GM15510 (cell line): ENCODE results near the gene KRT13.

ENCODE experiments used
- POLR2A ChIP-seq: IDR thresholded peaks from 3 replicates; pipeline ENCODE4 v1.6.1; 2011; ENCODE audit warnings: borderline replicate concordance; ENCODE audit not compliant: insufficient read length; ENCODE audit errors: extremely low read depth

The KRT13 gene

DNA sequence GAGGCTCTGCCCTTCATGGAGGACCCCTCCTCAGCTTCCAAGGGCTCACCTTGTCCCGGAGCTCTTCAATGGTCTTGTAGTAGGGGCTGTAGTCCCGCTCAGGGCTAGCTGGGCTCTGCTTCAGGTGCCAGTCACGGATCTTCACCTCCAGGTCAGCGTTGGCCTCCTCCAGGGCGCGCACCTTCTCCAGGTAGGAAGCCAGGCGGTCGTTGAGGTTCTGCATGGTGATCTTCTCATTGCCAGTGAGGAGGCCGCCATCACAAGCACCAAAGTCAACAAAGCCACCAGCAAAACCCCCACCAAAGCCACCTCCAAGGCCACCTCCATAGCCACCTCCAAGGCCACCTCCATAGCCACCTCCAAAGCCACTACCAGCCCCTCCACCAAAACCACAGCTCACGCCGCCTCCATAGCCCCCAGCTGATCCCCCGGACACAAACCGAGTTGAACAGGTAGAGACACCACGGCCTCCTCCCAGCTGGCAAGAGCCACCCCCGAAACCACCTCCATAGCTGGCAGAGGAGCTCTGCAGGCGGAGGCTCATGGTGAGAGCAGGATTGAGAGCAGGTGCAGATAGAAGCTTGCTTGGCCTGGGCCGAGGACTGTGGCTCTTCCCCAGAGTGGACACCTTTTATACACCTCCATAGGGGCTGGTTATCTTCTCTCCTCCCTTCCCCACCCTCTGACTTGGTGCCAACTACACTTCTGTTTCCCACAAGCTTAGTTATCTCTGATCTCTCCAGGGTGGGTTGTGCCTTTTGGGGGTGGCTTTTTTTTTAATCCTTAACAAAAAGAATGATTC lies at the start of gene KRT13:
Gene KRT13, minus strand, starts transcription at position 606 of the 802 bp plus-strand sequence. Its CDS starts 62 bp downstream, at position 544.
- no peak for TF ChIP-seq POLR2A

GRCh38 chr17:41553987-41554680 lies 48.7 kb upstream of the KRT13 start:
- TF ChIP-seq POLR2A: no peak

- no peak for TF ChIP-seq POLR2A
Measured at GRCh38 chr17:41553176-41553575, 47.8 kb upstream of the KRT13 start.

GRCh38 chr17:41552455-41552854 lies 47.0 kb upstream of the KRT13 start:
- no peak for TF ChIP-seq POLR2A

GRCh38 chr17:41551365-41551764 lies 46.0 kb upstream of the KRT13 start:
- TF ChIP-seq POLR2A: no peak

DNA sequence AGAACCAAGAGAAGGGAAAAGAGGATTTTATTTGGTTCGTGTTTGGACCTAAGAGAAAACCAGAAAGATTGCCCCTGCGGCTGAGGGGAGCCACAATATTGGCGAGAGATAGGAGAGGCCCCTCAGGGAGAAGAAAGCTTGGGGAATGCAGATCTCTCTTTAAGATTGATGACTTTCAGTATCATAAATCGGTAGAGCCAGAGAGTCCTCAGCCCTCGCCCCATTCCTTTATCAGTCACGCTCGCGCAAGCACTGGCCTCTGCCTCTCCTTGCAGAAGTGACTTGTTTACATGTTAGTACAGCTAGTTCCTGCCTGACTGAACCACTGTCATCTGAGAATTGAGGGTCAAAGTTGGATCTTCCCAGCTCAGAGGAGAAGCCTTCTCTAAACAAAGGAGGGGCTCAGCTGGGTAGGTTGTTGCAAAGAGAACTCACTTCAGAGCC lies 44.2 kb upstream of the KRT13 start:
- no peak for TF ChIP-seq POLR2A

GRCh38 chr17:41548844-41549595 lies 43.6 kb upstream of the KRT13 start:
- no peak for TF ChIP-seq POLR2A

DNA sequence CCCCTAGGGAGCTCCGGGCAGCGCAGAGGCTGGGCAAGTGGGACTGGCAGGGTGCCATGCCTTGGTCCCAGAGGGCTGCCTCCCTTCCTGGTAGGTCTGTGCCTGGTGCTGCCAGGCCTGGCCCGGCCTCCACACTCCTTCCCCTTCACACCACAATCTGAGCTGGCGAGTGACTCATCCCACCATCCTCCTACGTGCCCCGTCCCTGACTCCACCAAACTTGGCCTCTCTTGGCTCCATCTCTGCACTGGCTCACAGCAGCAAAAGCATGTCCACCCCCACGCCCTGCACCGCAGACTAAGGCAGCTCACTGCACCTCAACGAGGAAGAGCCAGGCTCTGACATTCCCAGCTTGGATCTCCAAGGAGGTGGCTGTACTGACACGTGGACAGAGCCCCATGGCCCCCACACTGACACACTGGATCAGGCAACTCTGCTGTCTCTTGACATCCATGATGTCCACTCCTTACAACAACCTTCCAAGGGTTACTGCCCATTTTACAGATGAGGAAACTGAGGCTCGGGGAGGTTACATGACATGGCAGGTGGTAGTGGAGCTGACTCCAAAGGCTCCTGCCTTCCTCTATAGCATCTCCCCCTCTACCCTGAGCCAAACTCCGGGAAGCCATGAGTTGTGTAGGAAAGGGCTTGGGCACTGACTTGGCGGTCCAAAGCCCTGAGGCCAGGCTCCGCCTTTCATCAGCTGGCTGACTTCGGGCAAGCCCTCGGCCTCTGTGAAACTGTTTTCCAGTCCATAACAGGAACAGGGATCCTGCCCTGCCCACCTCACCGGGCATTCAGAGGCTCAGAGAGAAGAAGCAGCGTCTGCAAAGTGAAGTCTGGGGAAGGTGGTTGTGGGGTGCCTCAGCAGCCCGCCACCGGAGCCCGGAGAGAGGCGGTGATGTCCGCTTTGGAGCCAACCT lies 42.8 kb upstream of the KRT13 start:
- no peak for TF ChIP-seq POLR2A

DNA sequence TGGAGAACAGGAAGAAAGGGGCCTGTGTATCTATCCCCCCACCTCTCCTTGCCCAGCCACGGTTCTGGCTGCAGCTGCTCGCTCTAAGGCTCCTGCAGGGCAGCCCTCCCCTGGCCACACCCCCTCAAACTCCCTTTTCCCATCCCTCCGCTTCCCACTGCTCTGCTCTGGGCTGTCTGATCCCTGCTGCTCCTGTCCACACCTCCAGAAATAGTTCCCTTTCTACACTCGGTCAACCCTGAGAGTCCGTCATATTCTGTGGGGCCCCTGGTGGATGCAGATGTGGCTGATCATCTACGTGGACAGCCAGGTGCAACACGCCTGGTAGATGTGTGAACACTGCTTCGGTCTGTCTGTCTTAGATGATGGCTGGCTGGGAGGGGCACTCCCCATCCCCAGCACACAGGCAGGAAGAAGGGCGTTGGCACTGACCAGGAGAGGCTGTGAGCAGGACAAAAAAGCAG lies 42.0 kb upstream of the KRT13 start:
- no peak for TF ChIP-seq POLR2A

DNA sequence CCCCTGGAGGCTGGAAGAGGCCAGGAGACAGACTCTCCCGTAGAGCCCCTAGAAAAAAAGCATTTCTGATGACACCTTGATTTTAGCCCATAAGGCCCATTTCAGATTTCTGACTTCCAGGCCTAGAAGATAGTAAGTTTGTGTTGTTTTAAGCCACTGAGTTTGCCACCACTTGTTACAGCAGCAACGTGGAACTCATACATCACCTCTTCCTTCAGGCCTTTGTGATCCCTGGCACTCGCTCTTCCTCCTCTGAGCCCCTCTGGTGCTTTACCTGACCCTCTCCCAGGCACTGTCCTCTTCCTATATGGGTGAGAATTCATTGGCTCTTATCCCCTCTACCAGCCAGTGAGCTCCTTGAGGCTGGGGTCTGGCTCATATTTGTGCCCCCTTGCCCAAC lies 41.4 kb upstream of the KRT13 start:
- TF ChIP-seq POLR2A: no peak

GRCh38 chr17:41545829-41546410 lies 40.5 kb upstream of the KRT13 start:
- TF ChIP-seq POLR2A: no peak

DNA sequence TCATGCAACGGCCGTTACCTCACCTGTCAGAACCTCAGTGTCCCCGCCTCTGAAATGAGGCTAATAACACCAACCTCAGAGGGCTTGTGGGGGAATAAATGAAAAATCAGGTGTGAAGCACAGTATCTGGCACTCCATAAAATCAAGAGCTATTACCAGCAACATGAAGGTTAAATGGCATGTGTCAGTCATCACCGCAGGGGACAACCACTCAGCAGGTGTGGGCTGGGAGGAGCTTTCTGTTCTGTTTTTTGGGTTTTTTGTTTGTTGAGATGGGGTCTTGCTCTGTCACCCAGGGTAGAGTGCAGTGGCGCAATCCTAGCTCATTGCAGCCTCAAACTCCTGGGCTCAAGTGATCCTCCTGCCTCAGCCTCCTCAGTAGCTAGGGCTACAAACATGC lies 39.5 kb upstream of the KRT13 start:
- no peak for TF ChIP-seq POLR2A

GRCh38 chr17:41544491-41544892 lies 39.1 kb upstream of the KRT13 start:
- TF ChIP-seq POLR2A: no peak

DNA sequence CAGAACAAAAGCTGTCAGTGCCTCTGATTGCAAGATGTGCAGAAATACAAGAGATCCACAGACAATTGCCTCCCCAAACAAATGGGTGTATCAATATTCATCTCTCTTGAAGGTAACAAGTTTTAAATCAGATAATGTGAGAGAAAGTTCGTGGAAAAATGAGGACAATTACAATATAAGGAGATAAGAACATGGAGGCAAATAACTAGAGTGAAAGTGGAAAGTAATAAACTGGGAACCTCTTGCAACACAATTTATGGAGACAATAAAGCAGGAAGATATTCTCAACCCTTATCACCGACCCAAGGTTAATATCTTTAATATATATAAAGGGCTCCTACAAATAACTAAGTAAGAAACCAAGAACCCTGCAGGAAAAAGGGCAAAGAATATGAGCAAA lies 36.9 kb upstream of the KRT13 start:
- TF ChIP-seq POLR2A: no peak
